H9 (cell line): ENCODE results near the gene IPPK. TPM values are rescaled to one million over a fixed set of nuclear protein-coding genes. Genes with fewer than 3 reads are reported as not detected.

Experiments used
- DNase-seq: peaks from one replicate; pipeline ENCODE4 v3.0.0-alpha.2; 2017
- H2AFZ ChIP-seq: one replicate; pipeline ENCODE4 v1.6.1; 2013; ENCODE audit warnings: mild to moderate bottlenecking, low read length, control low read depth, moderate library complexity
- H2AK5ac ChIP-seq: 2 replicates; pipeline ENCODE4 v1.6.1; 2013; ENCODE audit warnings: low read length, control low read depth, mixed read lengths; ENCODE audit not compliant: insufficient read length
- H2BK120ac ChIP-seq: one replicate; pipeline ENCODE4 v1.6.1; 2013; ENCODE audit warnings: low read depth, mild to moderate bottlenecking, low read length, control low read depth, inconsistent platforms; ENCODE audit not compliant: poor library complexity, severe bottlenecking
- H2BK12ac ChIP-seq: 2 replicates; pipeline ENCODE4 v1.6.1; 2013; ENCODE audit warnings: low read length, control low read depth, mixed read lengths, low read depth; ENCODE audit not compliant: insufficient read length
- H2BK15ac ChIP-seq: 2 replicates; pipeline ENCODE4 v1.6.1; 2013; ENCODE audit warnings: low read depth, low read length, control low read depth
- H2BK20ac ChIP-seq: one replicate; pipeline ENCODE4 v1.6.1; 2013; ENCODE audit warnings: low read depth, mild to moderate bottlenecking, low read length, control low read depth, inconsistent platforms; ENCODE audit not compliant: poor library complexity, severe bottlenecking
- H2BK5ac ChIP-seq: 2 replicates; pipeline ENCODE4 v1.6.1; 2013; ENCODE audit warnings: low read length, control low read depth, mixed read lengths; ENCODE audit not compliant: insufficient read length
- H3K14ac ChIP-seq: 2 replicates; pipeline ENCODE4 v1.6.1; 2013; ENCODE audit warnings: low read length, control low read depth; ENCODE audit not compliant: insufficient read depth
- H3K18ac ChIP-seq: 2 replicates; pipeline ENCODE4 v1.6.1; 2013; ENCODE audit warnings: low read depth, mild to moderate bottlenecking, mixed read lengths, low read length, control low read depth; ENCODE audit not compliant: insufficient read length
- H3K23ac ChIP-seq: 2 replicates; pipeline ENCODE4 v1.6.1; 2013; ENCODE audit warnings: low read length, control low read depth, mixed read lengths, low read depth; ENCODE audit not compliant: insufficient read length
- H3K23me2 ChIP-seq: 2 replicates; pipeline ENCODE4 v1.6.1; 2013; ENCODE audit warnings: low read depth, mild to moderate bottlenecking, mixed read lengths, low read length, control low read depth; ENCODE audit not compliant: insufficient read length, poor library complexity, severe bottlenecking
- H3K27ac ChIP-seq: 2 replicates; pipeline ENCODE4 v1.5.1; 2013; ENCODE audit warnings: low read length, control low read depth, mixed read lengths, low read depth; ENCODE audit not compliant: insufficient read length
- H3K27me3 ChIP-seq: 2 replicates; pipeline ENCODE4 v1.6.1; 2013; ENCODE audit warnings: low read length, control low read depth, inconsistent platforms; ENCODE audit not compliant: insufficient read depth
- H3K4ac ChIP-seq: 2 replicates; pipeline ENCODE4 v1.6.1; 2013; ENCODE audit warnings: low read depth, mild to moderate bottlenecking, control low read depth, inconsistent platforms, low read length, moderate library complexity
- H3K4me1 ChIP-seq: 2 replicates; pipeline ENCODE4 v1.6.1; 2013; ENCODE audit warnings: low read length, control low read depth, inconsistent platforms; ENCODE audit not compliant: insufficient read depth
- H3K4me2 ChIP-seq: 2 replicates; pipeline ENCODE4 v1.6.1; 2013; ENCODE audit warnings: low read length, control low read depth, mixed read lengths; ENCODE audit not compliant: insufficient read length, insufficient read depth
- H3K56ac ChIP-seq: 2 replicates; pipeline ENCODE4 v1.6.1; 2013; ENCODE audit warnings: low read depth, mild to moderate bottlenecking, mixed read lengths, low read length, control low read depth; ENCODE audit not compliant: insufficient read length
- H3K79me1 ChIP-seq: 2 replicates; pipeline ENCODE4 v1.6.1; 2013; ENCODE audit warnings: low read depth, mild to moderate bottlenecking, moderate library complexity, low read length, control low read depth, inconsistent platforms; ENCODE audit not compliant: insufficient read depth, poor library complexity, severe bottlenecking
- H3K79me2 ChIP-seq: 2 replicates; pipeline ENCODE4 v1.6.1; 2013; ENCODE audit warnings: low read length, control low read depth, inconsistent platforms; ENCODE audit not compliant: insufficient read depth
- H3K9ac ChIP-seq: 2 replicates; pipeline ENCODE4 v1.6.1; 2013; ENCODE audit warnings: low read length, control low read depth, mixed read lengths; ENCODE audit not compliant: insufficient read length; ENCODE audit errors: extremely low read depth
- H3K9me3 ChIP-seq: one replicate; pipeline ENCODE4 v1.6.1; 2013; ENCODE audit warnings: low read depth, low read length, inconsistent platforms; ENCODE audit not compliant: control insufficient read depth
- H3T11ph ChIP-seq: one replicate; pipeline ENCODE4 v1.6.1; 2013; ENCODE audit warnings: mild to moderate bottlenecking, low read length, control low read depth, inconsistent platforms
- H4K20me1 ChIP-seq: one replicate; pipeline ENCODE4 v1.6.1; 2013; ENCODE audit not compliant: control insufficient read depth, insufficient read length, insufficient read depth
- H4K5ac ChIP-seq: 2 replicates; pipeline ENCODE4 v1.6.1; 2013; ENCODE audit warnings: low read depth, mild to moderate bottlenecking, mixed read lengths, low read length, control low read depth; ENCODE audit not compliant: insufficient read length
- H4K8ac ChIP-seq: replicated peaks from 2 replicates; pipeline ENCODE4 v1.6.1; 2013; ENCODE audit warnings: low read length, control low read depth, mixed read lengths, low read depth; ENCODE audit not compliant: insufficient read length
- H4K91ac ChIP-seq: 2 replicates; pipeline ENCODE4 v1.6.1; 2013; ENCODE audit warnings: low read depth, mild to moderate bottlenecking, moderate library complexity, mixed read lengths, low read length, control low read depth; ENCODE audit not compliant: insufficient read length
- H3K27ac Mint-ChIP-seq, 3 experiments: 2 replicates in 2 of 3; 3 replicates in 1 of 3; pipeline ENCODE4 v1.8.0; 2020 to 2021; ENCODE audit warnings: mixed read lengths in 3 of 3, mild to moderate bottlenecking in 1 of 3, moderate library complexity in 1 of 3
- H3K27me3 Mint-ChIP-seq: 2 replicates; pipeline ENCODE4 v1.8.0; 2021; ENCODE audit warnings: low read depth, mild to moderate bottlenecking, moderate library complexity, mixed read lengths
- H3K36me3 Mint-ChIP-seq, 3 experiments: 2 replicates in 2 of 3; 3 replicates in 1 of 3; pipeline ENCODE4 v1.8.0; 2020 to 2021; ENCODE audit warnings: low read depth in 3 of 3, mixed read lengths in 3 of 3; ENCODE audit not compliant: insufficient read depth in 1 of 3
- H3K4me1 Mint-ChIP-seq, 2 experiments: 2 replicates each; pipeline ENCODE4 v1.8.0; 2020; ENCODE audit warnings: mixed read lengths in 2 of 2
- H3K4me3 Mint-ChIP-seq, 2 experiments: 2 replicates in 1 of 2; 3 replicates in 1 of 2; pipeline ENCODE4 v1.8.0; 2020 to 2021; ENCODE audit warnings: mild to moderate bottlenecking in 2 of 2, mixed read lengths in 2 of 2, moderate library complexity in 1 of 2
- H3K9me3 Mint-ChIP-seq, 2 experiments: 2 replicates in 1 of 2; 3 replicates in 1 of 2; pipeline ENCODE4 v1.8.0; 2020; ENCODE audit warnings: mild to moderate bottlenecking in 2 of 2, mixed read lengths in 2 of 2, moderate library complexity in 1 of 2
- WGBS: extraction: QIAGEN DNeasy Blood & Tissue Kit; methylation state at CpG from one replicate; pipeline ENCODE4 v1.1.7; 2013; ENCODE audit warnings: missing lambda C conversion rate, low lambda C conversion rate, mixed read lengths; ENCODE audit not compliant: insufficient read length; ENCODE audit errors: extremely low coverage; 5-methylcytosine and 5-hydroxymethylcytosine counted together
- total RNA-seq: library from RNA; stranded (reverse); gene quantifications from 2 replicates; pipeline ENCODE4 v1.2.1, GENCODE V29; 2021
- TF ChIP-seq, protein P1 (sequence below): fragments of 200-600 bp; sonication (generic); conservative IDR thresholded peaks from 3 replicates; pipeline ENCODE4 v1.8.0; 2021; ENCODE audit warnings: antibody characterized with exemption, mild to moderate bottlenecking

IPPK gene
- total RNA-seq, 1 experiment from 2014 or later: 10.7 TPM

DNA sequence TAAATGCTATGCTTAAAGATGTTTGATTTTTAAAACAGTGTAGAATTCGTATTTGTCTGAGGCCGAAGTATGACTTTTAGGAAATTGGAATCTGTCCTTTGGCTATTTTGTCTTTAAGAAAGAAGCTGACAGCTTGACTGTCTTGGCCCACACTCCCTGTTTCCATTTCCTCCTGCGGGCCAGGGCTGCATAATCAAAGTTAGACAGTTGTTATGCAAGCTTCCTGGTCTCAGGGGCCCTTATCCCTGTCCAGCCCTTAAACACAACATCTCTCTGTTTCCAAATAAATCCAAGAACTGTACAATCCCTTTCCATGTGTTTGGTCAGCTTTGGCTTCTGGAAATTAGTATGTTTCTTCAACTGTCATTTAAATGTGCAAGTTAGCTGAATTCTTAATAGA, 79.6 kb downstream of the IPPK start:
- no peak overlapping the region for H3K56ac ChIP-seq
- H2BK120ac ChIP-seq: no peak overlapping the region
- Mint-ChIP-seq H3K4me1 (peaks cover 9 to 11% of the 10 kb centered on the region in 2 experiments), H3K27ac (no peak overlapping the region; a peak in 1 of 7 replicates), H3K4me3 (no peak overlapping the region), H3K9me3 (peaks cover 4% of the 10 kb centered on the region in 2 experiments; a peak in 2 of 5 replicates), H3K36me3 (peaks cover 0 to 6% (median 4%) of the 10 kb centered on the region in 3 experiments; a peak in 2 of 7 replicates), H3K27me3 (no peaks in the 10 kb centered on the region)
- no peak overlapping the region for H2AK5ac ChIP-seq
- H2BK5ac ChIP-seq: no peak overlapping the region
- H2BK15ac ChIP-seq: no peak overlapping the region
- WGBS: no CpG with 5 or more reads among the region's 3 CpGs
- H2AFZ ChIP-seq: no peak overlapping the region
- H3K9me3 ChIP-seq: no peaks in the 10 kb centered on the region
- H3K14ac ChIP-seq: no peak overlapping the region
- no peak overlapping the region for H2BK20ac ChIP-seq
- H4K8ac ChIP-seq: no peak overlapping the region
- no peaks in the 10 kb centered on the region for H3K79me2 ChIP-seq
- no peak overlapping the region for H3K4me2 ChIP-seq
- H3T11ph ChIP-seq: no peak overlapping the region
- H4K91ac ChIP-seq: no peak overlapping the region
- DNase-seq: no peak
- H3K9ac ChIP-seq: no peak overlapping the region
- H3K4ac ChIP-seq: no peak overlapping the region
- TF ChIP-seq, protein P1, sequence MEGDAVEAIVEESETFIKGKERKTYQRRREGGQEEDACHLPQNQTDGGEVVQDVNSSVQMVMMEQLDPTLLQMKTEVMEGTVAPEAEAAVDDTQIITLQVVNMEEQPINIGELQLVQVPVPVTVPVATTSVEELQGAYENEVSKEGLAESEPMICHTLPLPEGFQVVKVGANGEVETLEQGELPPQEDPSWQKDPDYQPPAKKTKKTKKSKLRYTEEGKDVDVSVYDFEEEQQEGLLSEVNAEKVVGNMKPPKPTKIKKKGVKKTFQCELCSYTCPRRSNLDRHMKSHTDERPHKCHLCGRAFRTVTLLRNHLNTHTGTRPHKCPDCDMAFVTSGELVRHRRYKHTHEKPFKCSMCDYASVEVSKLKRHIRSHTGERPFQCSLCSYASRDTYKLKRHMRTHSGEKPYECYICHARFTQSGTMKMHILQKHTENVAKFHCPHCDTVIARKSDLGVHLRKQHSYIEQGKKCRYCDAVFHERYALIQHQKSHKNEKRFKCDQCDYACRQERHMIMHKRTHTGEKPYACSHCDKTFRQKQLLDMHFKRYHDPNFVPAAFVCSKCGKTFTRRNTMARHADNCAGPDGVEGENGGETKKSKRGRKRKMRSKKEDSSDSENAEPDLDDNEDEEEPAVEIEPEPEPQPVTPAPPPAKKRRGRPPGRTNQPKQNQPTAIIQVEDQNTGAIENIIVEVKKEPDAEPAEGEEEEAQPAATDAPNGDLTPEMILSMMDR: no peak
- H4K5ac ChIP-seq: no peak overlapping the region
- no peaks in the 10 kb centered on the region for H3K79me1 ChIP-seq
- H3K27me3 ChIP-seq: no peaks in the 10 kb centered on the region
- no peak overlapping the region for H3K18ac ChIP-seq
- H3K23ac ChIP-seq: no peak overlapping the region
- no peaks in the 10 kb centered on the region for H4K20me1 ChIP-seq
- H3K23me2 ChIP-seq: no peaks in the 10 kb centered on the region
- 0 out of 2 replicates have a peak, but pooled peaks cover 2% of the 10 kb centered on the region for H3K4me1 ChIP-seq
- H3K27ac ChIP-seq: no peak overlapping the region
- H2BK12ac ChIP-seq: no peak overlapping the region
